Progenitor cell of endocrine pancreas (in vitro differentiated cells): ENCODE data around the gene METTL16. TPM values are rescaled to one million over a fixed set of nuclear protein-coding genes. Genes with fewer than 3 reads are reported as not detected.

ENCODE experiments used
- DNase-seq: peaks from one replicate; pipeline ENCODE4 v3.0.0; 2021; ENCODE audit warnings: low spot score; ENCODE audit not compliant: unreplicated experiment
- H3K27ac Mint-ChIP-seq: 2 replicates; pipeline ENCODE4 v1.8.0; 2021; ENCODE audit warnings: mild to moderate bottlenecking, moderate library complexity, mixed read lengths
- H3K27me3 Mint-ChIP-seq: 2 replicates; pipeline ENCODE4 v1.8.0; 2021; ENCODE audit warnings: mixed read lengths
- H3K36me3 Mint-ChIP-seq: 2 replicates; pipeline ENCODE4 v1.8.0; 2022; ENCODE audit warnings: mixed read lengths; ENCODE audit not compliant: insufficient read depth
- H3K4me1 Mint-ChIP-seq: 2 replicates; pipeline ENCODE4 v1.8.0; 2021; ENCODE audit warnings: low read depth, mixed read lengths
- H3K4me3 Mint-ChIP-seq: 2 replicates; pipeline ENCODE4 v1.8.0; 2021; ENCODE audit warnings: low read depth, mild to moderate bottlenecking, moderate library complexity, mixed read lengths
- H3K9me3 Mint-ChIP-seq: 2 replicates; pipeline ENCODE4 v1.8.0; 2021; ENCODE audit warnings: low read depth, mixed read lengths
- total RNA-seq: library from RNA; stranded (reverse); gene quantifications from 2 replicates; pipeline ENCODE4 v1.2.1, GENCODE V29; 2021
- TF ChIP-seq, protein P1 (sequence below): fragments of 200-600 bp; sonication (generic); IDR thresholded peaks from one replicate; pipeline ENCODE4 v1.5.0; 2021; ENCODE audit warnings: antibody characterized with exemption, mild to moderate bottlenecking; ENCODE audit not compliant: unreplicated experiment

The METTL16 gene
- total RNA-seq, 1 donor from 2014 or later, result 43.8 TPM

DNA sequence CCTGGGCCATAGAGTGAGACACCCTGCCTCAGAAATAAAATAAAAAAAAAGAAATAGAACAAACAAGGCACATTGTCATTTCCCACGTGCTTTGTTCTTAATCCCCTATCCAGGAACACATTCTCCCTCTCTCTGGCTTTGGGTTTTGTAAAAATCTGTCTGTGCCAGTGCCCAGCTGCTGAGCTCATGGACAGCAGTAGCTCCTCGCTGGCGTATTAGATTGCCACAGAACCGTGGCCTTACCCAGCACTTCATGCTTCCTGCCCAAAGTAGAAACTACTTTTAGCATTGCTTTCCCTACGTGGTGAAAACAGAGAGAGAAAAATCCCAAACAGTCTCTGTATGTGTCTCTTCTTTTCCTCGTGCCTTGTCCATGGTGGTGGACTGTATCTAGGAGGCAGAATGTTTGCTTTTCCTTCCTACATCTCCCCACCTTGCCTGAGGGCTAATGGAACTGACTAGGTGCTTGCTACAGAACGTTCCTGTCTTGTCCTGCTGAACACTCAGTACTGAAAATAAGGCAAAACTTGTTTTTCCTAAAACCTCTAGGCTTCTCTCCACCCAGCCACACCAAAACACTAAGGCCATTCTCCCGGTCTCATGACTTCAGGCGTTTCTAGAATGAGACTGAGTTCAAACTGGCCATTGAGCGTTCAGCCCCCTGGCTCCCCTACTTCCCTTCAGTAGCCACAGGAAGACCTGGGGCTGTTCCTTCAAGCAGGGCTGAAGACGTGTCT lies 137.0 kb downstream of the METTL16 start:
- Mint-ChIP-seq H3K36me3 (peaks cover 3% of the 10 kb centered on the region), H3K27me3 (no peaks in the 10 kb centered on the region), H3K4me1 (no peaks in the 10 kb centered on the region), H3K4me3 (no peak overlapping the region), H3K27ac (no peak overlapping the region), H3K9me3 (no peaks in the 10 kb centered on the region)
- TF ChIP-seq, protein P1, sequence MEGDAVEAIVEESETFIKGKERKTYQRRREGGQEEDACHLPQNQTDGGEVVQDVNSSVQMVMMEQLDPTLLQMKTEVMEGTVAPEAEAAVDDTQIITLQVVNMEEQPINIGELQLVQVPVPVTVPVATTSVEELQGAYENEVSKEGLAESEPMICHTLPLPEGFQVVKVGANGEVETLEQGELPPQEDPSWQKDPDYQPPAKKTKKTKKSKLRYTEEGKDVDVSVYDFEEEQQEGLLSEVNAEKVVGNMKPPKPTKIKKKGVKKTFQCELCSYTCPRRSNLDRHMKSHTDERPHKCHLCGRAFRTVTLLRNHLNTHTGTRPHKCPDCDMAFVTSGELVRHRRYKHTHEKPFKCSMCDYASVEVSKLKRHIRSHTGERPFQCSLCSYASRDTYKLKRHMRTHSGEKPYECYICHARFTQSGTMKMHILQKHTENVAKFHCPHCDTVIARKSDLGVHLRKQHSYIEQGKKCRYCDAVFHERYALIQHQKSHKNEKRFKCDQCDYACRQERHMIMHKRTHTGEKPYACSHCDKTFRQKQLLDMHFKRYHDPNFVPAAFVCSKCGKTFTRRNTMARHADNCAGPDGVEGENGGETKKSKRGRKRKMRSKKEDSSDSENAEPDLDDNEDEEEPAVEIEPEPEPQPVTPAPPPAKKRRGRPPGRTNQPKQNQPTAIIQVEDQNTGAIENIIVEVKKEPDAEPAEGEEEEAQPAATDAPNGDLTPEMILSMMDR, result no peak
- DNase-seq, result no peak

- H3K36me3 Mint-ChIP-seq, result peaks cover 5% of the 10 kb centered on the region
- no peaks in the 10 kb centered on the region for H3K9me3 Mint-ChIP-seq
- no peak overlapping the region for H3K4me3 Mint-ChIP-seq
- TF ChIP-seq, protein P1, result no peak
- no peak overlapping the region for H3K27ac Mint-ChIP-seq
- H3K27me3 Mint-ChIP-seq, result no peaks in the 10 kb centered on the region
- no peak for DNase-seq
- H3K4me1 Mint-ChIP-seq, result no peaks in the 10 kb centered on the region
Measured at GRCh38 chr17:2373179-2373578, 138.5 kb downstream of the METTL16 start.

DNA sequence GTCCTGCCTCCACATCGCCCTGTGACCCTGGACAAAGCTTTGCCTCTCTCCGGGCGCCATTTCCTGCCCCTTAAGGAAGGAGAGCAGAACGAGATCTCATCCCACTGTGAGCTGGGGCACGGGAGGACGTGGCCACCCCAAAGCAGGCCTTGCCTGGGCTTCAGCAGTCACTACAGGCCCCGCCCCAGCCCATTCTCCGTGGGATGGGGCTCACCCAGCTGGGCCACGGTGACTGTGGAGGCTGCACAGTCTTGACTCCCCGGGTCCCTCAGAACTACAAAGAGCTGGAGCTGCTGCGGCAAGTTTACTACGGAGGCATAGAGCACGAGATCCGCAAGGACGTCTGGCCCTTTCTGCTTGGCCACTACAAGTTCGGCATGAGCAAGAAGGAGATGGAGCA lies 139.0 kb downstream of the METTL16 start:
- no peaks in the 10 kb centered on the region for H3K4me1 Mint-ChIP-seq
- H3K27me3 Mint-ChIP-seq, result no peaks in the 10 kb centered on the region
- TF ChIP-seq, protein P1, result no peak
- no peak overlapping the region for H3K4me3 Mint-ChIP-seq
- H3K9me3 Mint-ChIP-seq, result no peaks in the 10 kb centered on the region
- peaks cover 5% of the 10 kb centered on the region for H3K36me3 Mint-ChIP-seq
- no peak for DNase-seq
- H3K27ac Mint-ChIP-seq, result no peak overlapping the region

DNA sequence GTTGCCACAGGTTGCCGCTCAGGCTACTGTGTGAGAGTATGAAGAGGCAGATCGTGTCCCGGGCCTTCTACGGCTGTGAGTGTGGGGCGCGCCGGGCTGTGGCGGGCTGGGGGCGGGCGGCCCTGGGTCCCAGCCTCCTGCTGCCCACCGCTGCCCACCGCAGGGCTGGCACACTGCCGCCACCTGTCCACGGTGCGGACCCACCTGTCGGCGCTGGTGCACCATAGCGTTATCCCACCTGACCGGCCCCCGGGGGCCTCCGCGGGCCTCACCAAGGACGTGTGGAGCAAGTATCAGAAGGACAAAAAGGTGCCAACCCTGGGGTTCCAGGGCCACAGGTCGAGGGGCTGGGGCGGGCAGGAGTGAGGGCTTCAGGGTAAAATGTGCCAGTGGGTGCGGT lies 139.5 kb downstream of the METTL16 start:
- Mint-ChIP-seq H3K36me3 (peaks cover 5% of the 10 kb centered on the region), H3K4me1 (no peaks in the 10 kb centered on the region), H3K9me3 (no peaks in the 10 kb centered on the region), H3K4me3 (no peak overlapping the region), H3K27ac (no peak overlapping the region), H3K27me3 (no peaks in the 10 kb centered on the region)
- no peak for DNase-seq
- TF ChIP-seq, protein P1, result no peak

- peaks cover 7% of the 10 kb centered on the region for H3K36me3 Mint-ChIP-seq
- H3K4me3 Mint-ChIP-seq, result no peak overlapping the region
- no peaks in the 10 kb centered on the region for H3K27me3 Mint-ChIP-seq
- H3K4me1 Mint-ChIP-seq, result no peaks in the 10 kb centered on the region
- H3K9me3 Mint-ChIP-seq, result no peaks in the 10 kb centered on the region
- no peak for DNase-seq
- no peak overlapping the region for H3K27ac Mint-ChIP-seq
- TF ChIP-seq, protein P1, result no peak
Measured at GRCh38 chr17:2371183-2372130, 140.2 kb downstream of the METTL16 start.
